PC-9 (cell line): ENCODE data around the gene TWSG1.

ENCODE experiments used
- CTCF ChIP-seq: fragments of 200-600 bp; sonication (generic); conservative IDR thresholded peaks from 2 replicates; pipeline ENCODE4 v1.6.1; 2017; ENCODE audit warnings: mixed run types, antibody characterized with exemption, mild to moderate bottlenecking, moderate library complexity
- EZH2 ChIP-seq: fragments of 200-600 bp; sonication (generic); IDR thresholded peaks from 2 replicates; pipeline ENCODE4 v1.8.0; 2017; ENCODE audit warnings: antibody characterized with exemption, low read depth

- TF ChIP-seq CTCF (no peak), EZH2 (no peak)
These were observed 102.5 kb downstream of the TWSG1 start for GRCh38 chr18:9437021-9437437.
